GM18502 (cell line): ENCODE results near the gene IL7R.

ENCODE experiments used
- ATAC-seq: cut with Tn5 transposase; IDR thresholded peaks from one replicate; pipeline ENCODE4 v1.9.1; 2021; ENCODE audit warnings: mild to moderate bottlenecking; ENCODE audit not compliant: unreplicated experiment, poor library complexity

IL7R gene

DNA sequence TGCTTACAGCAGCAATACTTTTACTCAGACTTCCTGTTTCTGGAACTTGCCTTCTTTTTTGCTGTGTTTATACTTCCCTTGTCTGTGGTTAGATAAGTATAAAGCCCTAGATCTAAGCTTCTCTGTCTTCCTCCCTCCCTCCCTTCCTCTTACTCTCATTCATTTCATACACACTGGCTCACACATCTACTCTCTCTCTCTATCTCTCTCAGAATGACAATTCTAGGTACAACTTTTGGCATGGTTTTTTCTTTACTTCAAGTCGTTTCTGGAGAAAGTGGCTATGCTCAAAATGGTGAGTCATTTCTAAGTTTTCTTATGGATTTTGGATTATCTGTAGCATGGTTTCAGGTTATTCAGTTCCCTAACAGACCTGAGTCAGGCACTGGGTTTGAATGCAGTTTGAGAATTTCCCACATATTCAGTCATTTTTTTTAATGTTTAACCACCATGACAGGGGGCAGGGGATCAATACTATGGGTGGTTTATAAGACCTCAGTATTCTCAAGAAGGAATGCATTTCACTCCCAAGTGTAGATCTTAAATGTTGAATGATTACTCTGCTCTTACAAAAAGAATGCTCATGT, at the start of gene IL7R:
Gene IL7R (plus strand): TSS at position 127 of the 587 bp plus-strand sequence. CDS start 87 bp downstream, at position 214.
- peak; percentile 59 for ATAC-seq

DNA sequence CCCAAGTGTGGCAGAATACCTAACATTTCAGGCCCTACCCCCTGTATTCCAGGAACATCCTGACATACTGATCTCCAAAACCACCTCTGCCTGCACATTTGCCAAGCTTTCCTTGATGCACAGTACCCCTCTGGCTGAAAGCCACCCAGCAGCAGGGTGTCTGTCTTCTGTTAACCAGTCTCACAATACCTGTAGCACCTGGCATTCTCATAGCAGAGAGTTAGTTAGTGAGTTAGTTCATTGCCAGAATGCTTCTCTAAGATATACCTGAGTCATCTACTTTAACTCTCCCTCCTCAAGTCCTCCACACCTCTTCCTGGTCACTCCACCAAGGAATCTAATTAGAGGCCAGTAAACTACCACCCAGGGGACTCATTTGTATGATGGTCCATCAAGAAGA, 46.1 kb upstream of the IL7R start:
- ATAC-seq, result no peak

DNA sequence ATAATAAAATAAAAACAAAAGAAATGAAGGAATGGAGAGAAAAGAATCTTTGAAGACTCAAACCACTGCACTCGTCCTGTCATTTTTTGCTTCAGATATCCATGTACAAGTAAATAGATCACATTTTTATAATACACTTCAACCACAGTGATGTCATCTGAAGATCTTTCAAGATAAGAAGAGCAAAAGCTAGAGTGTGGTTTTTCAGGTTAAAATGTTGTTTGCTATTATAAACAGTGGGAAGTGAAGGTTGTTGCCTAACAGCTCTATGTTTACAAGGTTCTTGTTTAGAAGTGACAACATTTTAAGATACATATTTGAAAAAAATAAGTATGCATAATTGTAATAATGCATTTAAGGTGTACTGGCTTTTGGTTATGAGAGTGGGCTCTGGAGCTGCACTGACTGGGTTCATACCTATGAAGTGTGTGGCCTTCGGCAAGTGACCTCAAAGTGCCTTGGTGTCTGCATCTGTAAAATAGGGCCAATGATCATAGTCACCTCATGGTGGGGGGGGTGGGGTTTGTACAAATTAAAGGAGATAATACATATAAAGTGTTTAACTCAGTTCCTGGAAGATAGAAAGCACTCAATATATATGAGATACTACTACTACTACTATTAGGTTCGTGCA, 45.5 kb upstream of the IL7R start:
- ATAC-seq, result no peak

DNA sequence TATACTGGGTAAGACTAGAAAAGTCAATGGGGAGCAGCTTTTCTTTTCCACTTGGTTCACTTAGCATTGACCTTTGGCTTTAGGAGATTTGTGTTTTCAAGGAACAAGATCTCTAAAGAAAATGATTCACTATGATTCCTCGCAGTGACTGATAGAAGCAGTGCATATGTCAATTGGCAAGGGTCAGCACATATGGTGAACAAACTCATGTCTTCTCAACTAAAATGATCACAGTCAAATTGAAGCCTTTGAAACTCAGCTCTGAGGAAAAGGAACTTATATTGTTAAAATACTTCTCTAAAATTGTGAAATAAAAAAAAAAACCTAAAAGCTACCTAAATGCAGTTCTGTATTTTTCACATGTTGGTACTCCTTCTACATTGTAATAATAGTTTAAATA, 43.2 kb upstream of the IL7R start:
- ATAC-seq, result no peak

- no peak for ATAC-seq
Observed at GRCh38 chr5:35815089-35815936, 41.4 kb upstream of the IL7R start.

GRCh38 chr5:35816881-35817521, 39.7 kb upstream of the IL7R start:
- no peak for ATAC-seq

GRCh38 chr5:35819026-35819425, 37.7 kb upstream of the IL7R start:
- ATAC-seq, result no peak

DNA sequence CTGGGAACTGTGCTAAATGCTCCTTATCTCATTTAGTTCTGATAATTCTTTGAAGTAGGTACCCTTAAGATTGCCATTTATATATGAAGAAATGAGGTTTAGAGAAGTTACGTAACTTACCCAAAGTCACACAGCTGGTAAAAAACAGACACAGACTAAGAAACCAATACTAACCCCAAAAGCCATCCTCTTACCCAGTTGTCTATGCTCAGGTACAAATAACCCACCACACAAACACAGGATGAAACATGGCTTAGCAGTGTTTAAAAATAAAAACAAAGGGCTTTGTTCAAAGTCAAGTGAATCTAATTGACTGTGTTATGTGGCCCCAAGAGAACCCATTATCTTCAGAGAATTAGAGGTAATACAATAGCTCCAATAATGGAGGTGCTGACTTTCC, 37.0 kb upstream of the IL7R start:
- no peak for ATAC-seq

GRCh38 chr5:35820735-35821134, 36.0 kb upstream of the IL7R start:
- ATAC-seq, result no peak

- ATAC-seq, result no peak
Observed at GRCh38 chr5:35821513-35821912, 35.2 kb upstream of the IL7R start.

DNA sequence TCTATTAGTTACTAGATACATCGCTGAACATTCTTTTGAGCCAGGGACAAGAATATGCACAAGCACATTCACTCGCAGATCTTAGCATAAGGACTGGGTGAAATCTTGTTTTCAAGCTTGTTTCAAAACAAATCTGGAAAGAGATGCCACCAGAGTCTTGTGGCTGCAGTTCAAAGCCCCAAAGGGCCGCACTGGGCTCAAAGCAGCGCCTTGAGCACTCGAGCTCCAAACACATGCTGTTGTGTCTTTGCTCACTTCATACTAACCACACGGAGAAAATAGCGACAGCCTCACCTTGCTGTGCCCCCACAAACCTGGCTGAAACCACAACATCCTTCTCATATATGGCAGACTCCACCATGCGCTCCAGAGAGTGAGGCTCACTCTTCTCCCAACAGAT, 34.2 kb upstream of the IL7R start:
- no peak for ATAC-seq

- ATAC-seq, result no peak
Observed at GRCh38 chr5:35823347-35824098, 33.2 kb upstream of the IL7R start.

- ATAC-seq, result no peak
Observed at GRCh38 chr5:35826056-35826455, 30.6 kb upstream of the IL7R start.

GRCh38 chr5:35826554-35826953, 30.1 kb upstream of the IL7R start:
- ATAC-seq, result no peak

DNA sequence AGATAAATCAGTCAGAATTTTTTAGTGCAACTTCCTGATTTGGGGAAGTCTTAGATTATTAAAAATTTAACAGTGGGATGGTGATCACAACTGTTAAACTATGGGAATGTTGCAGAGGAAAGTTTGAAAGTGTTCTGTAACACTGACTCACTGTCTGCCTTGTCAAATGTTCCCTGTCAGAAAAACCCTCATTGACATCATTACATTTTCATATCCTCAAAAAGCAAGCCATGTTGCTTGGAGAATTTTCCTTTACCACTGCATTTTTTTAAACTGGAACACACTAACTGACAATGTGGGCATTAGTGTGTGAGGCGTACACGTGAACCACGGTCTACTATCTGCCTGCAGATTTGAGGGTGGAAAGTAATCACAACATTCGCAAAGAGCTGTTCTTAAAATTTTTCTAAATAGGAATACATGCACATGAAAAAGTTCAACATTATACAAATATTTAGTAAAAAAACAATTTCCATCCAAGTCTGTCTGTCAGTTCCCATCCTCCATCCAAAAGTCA, 28.6 kb upstream of the IL7R start:
- ATAC-seq, result no peak

GRCh38 chr5:35830587-35830986, 26.1 kb upstream of the IL7R start:
- ATAC-seq, result no peak

DNA sequence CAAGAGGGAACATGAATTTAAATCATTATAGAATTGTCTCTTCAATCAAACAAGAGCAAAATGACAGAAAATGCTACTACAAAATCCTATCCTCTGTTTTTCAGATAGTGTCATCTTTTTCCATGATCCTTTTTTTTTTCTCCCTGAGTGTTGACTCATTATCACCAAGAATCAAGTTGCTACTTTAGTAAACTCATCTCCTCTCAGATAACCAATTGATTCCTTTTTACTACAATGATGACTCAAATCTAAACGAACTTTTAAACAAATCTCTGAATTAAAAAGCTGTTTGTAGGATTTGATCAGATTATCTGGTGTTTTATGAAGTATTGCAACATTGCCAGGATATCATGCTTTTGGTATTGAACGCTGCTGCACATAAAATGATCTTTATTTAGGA, 23.9 kb upstream of the IL7R start:
- no peak for ATAC-seq

- no peak for ATAC-seq
Observed at GRCh38 chr5:35833224-35833623, 23.5 kb upstream of the IL7R start.

GRCh38 chr5:35835796-35836742, 20.6 kb upstream of the IL7R start:
- ATAC-seq, result no peak
